ENCODE data around the gene ZDHHC1. TPM values are rescaled to one million over a fixed set of nuclear protein-coding genes. Genes with fewer than 3 reads are reported as not detected.

Gene ZDHHC1
- total RNA-seq, 4 donors from 2014 or later = 8.0 to 14.2 (median 11.4) TPM

DNA sequence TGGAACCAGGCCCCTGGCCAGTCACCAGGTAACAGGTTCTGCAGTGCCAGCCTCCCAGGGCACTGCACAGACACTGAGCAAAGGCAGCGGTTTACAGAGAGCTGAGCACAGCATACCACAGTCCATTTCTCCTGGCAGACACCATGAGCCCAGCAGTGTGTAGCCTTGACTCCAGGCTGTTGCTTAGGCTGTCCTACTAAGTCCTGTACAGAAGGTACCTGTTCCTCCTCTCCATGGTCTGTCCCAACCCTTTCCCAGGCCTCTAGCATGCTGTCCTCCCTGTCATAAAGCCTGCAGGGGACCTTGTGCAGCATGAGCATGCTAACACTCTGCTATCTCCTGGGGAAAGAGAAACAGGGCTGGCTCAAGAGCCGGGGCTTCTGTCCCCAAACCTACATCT is 44.7 kb upstream of the ZDHHC1 start:
- TF ChIP-seq, protein P1, sequence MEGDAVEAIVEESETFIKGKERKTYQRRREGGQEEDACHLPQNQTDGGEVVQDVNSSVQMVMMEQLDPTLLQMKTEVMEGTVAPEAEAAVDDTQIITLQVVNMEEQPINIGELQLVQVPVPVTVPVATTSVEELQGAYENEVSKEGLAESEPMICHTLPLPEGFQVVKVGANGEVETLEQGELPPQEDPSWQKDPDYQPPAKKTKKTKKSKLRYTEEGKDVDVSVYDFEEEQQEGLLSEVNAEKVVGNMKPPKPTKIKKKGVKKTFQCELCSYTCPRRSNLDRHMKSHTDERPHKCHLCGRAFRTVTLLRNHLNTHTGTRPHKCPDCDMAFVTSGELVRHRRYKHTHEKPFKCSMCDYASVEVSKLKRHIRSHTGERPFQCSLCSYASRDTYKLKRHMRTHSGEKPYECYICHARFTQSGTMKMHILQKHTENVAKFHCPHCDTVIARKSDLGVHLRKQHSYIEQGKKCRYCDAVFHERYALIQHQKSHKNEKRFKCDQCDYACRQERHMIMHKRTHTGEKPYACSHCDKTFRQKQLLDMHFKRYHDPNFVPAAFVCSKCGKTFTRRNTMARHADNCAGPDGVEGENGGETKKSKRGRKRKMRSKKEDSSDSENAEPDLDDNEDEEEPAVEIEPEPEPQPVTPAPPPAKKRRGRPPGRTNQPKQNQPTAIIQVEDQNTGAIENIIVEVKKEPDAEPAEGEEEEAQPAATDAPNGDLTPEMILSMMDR (IDR thresholded peaks at IDR 0.05) = no peak

GRCh38 chr16:67460168-67460567 is 43.9 kb upstream of the ZDHHC1 start:
- DNase-seq (ENCODE audit: low spot score) (no peak), ATAC-seq (ENCODE audit: low FRiP score) (no peak)
- TF ChIP-seq, protein P1 (IDR thresholded peaks at IDR 0.05) = no peak

More for the DNA sequence above, 44.7 kb upstream of the ZDHHC1 start:
- DNase-seq (ENCODE audit: low spot score) (no peak), ATAC-seq (ENCODE audit: low FRiP score) (no peak)

GRCh38 chr16:67459861-67460150 is 43.5 kb upstream of the ZDHHC1 start:
- DNase-seq (ENCODE audit: low spot score) = no peak
- no peak for ATAC-seq (ENCODE audit: low FRiP score)
- TF ChIP-seq, protein P1 (IDR thresholded peaks at IDR 0.05) = no peak

DNA sequence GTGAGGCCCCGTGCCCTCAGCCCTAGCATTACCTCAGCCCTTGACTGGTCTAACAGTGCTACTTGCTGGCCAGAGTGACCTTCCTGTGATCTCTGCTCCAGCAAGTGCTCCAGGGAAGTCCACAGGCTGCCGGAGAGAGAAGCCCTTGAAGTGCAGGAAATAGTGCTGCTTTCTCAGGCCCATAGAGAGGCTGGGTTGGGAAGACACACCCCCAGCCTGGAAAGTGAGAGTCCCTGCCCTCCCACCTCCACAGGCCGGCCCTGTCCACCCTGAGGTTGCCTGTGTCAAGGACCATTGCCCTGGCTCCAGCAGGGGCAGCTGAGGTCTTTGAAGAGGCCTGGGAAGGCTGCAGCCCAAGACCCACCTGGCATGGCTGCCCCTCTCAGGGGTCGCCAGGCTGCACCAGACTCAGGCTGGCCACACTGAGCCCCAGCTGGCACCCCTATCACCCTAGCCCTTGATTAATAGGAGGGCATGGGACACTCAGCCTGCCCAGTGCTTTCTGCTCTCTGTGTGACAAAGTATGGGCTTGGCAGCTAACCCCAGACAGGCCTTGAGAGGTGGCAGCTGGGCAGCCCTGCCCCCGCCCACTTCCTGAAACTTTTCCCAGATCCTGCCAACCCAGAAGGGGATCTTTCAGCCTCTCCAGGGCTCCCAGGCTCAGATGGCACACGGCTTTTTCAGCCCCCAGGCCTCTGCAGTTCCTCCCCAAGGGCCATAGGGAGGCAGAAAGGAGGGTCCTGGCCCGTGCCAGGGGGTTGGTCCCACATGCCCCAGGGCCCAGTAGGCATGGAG is 43.0 kb upstream of the ZDHHC1 start:
- no peak for DNase-seq (ENCODE audit: low spot score)
- no peak for ATAC-seq (ENCODE audit: low FRiP score)
- TF ChIP-seq, protein P1 (IDR thresholded peaks at IDR 0.05) = no peak

GRCh38 chr16:67458121-67458641 is 41.9 kb upstream of the ZDHHC1 start:
- TF ChIP-seq, protein P1 (IDR thresholded peaks at IDR 0.05) = no peak
- no peak for ATAC-seq (ENCODE audit: low FRiP score)

DNA sequence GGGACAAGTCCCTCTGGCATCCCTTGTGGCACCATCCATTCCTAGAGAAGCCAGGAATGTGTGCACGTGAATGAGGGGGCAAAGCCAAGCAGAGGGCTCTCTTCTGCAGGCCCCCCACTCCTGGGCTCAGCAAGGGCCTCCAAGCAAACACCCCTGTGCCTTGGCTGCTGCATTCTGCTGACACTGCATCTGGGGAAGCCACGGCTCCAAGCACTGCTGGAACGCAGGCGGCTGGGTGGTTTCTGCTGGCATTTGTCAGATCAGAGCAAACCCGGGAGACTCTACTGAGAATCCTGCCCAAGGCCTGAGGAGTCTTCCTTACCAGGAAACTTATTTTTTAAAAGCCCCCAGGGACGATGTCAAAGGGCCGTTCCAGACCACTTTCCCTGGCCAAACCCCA is 41.3 kb upstream of the ZDHHC1 start:
- ATAC-seq (ENCODE audit: low FRiP score) (no peak), DNase-seq (ENCODE audit: low spot score) (no peak)
- TF ChIP-seq, protein P1 (IDR thresholded peaks at IDR 0.05) = no peak

More at GRCh38 chr16:67458121-67458641, 41.9 kb upstream of the ZDHHC1 start:
- no peak for DNase-seq (ENCODE audit: low spot score)

Measured in omental fat pad (tissue), 4 donors.